Lower leg skin (tissue), 4 donors: ENCODE results near the gene ZNF354C. TPM values are rescaled to one million over a fixed set of nuclear protein-coding genes. Genes with fewer than 3 reads are reported as not detected.
A peak's percentile ranks its signal among the peaks of the same experiment; 100 is the strongest.

Source experiments
- DNase-seq, 2 donors: peaks; one replicate each; pipeline ENCODE4 v3.0.0-alpha.2; 2019; ENCODE audit warnings: low spot score in 2 of 2
- H3K4me3 ChIP-seq: fragments of 200-600 bp; sonication (generic); 2 replicates; pipeline ENCODE4 v1.5.1; 2017; ENCODE audit warnings: mild to moderate bottlenecking, low read depth; ENCODE audit not compliant: poor library complexity, severe bottlenecking
- CTCF ChIP-seq, 3 donors: fragments of 450-650 bp; IDR thresholded peaks; one replicate each; pipeline ENCODE4 v1.5.1; 2016; ENCODE audit warnings: antibody characterized with exemption in 3 of 3, mild to moderate bottlenecking in 3 of 3, moderate library complexity in 2 of 3
- POLR2A ChIP-seq, 2 donors: fragments of 450-650 bp; IDR thresholded peaks; one replicate each; pipeline ENCODE4 v1.6.1; 2016 to 2017; ENCODE audit warnings: antibody characterized with exemption in 2 of 2, mild to moderate bottlenecking in 1 of 2, moderate library complexity in 1 of 2
- WGBS, 2 donors: methylation state at CpG; one replicate each; pipeline ENCODE4 v1.1.5; 2018; 5-methylcytosine and 5-hydroxymethylcytosine counted together
- intact Hi-C: fragments of 100-400 bp; cut with DNase I; formaldehyde crosslinking; loops from one replicate; pipeline ENCODE4 v1.15.0; 2023; ENCODE audit warnings: low total_unique reads
- total RNA-seq, 4 donors: library from RNA; depleted of rRNA; stranded (reverse); fragments of >200 nt; gene quantifications; one replicate each; pipeline ENCODE4 v1.1.0, GENCODE V29; 2016

The ZNF354C gene
- total RNA-seq, 4 donors from 2014 or later: 1.3 to 3.4 (median 2.0) TPM

- TF ChIP-seq CTCF (IDR thresholded peaks at IDR 0.05) (no peak), POLR2A (IDR thresholded peaks at IDR 0.05) (no peak)
- WGBS, 2 donors: 93 to 94% methylated on average over 18 to 21 of the region's 21 CpGs
- intact Hi-C loops: no loop called here
- H3K4me3 ChIP-seq: no peak overlapping the region
- DNase-seq: peak in 1 of 2 donors; percentile 79
Observed at GRCh38 chr5:179127136-179128040, 67.2 kb downstream of the ZNF354C start.

GRCh38 chr5:179128041-179128365 lies 67.8 kb downstream of the ZNF354C start:
- no peak overlapping the region for H3K4me3 ChIP-seq
- intact Hi-C loops: no loop called here
- WGBS, 2 donors: 81 to 88% methylated on average over 10 of the region's 10 CpGs
- DNase-seq: peak in 1 of 2 donors; percentile 46
- TF ChIP-seq CTCF (IDR thresholded peaks at IDR 0.05) (no peak), POLR2A (IDR thresholded peaks at IDR 0.05) (no peak)

- intact Hi-C loops: no loop called here
- TF ChIP-seq POLR2A (IDR thresholded peaks at IDR 0.05) (no peak), CTCF (IDR thresholded peaks at IDR 0.05) (no peak)
- DNase-seq: no peak
- no peak overlapping the region for H3K4me3 ChIP-seq
- 86% methylated on average over 14 of the region's 14 CpGs for WGBS, 2 donors
Observed at GRCh38 chr5:179128976-179129375, 68.8 kb downstream of the ZNF354C start.

GRCh38 chr5:179129607-179130071 lies 69.5 kb downstream of the ZNF354C start:
- WGBS, 2 donors: 86 to 89% methylated on average over 18 of the region's 18 CpGs
- H3K4me3 ChIP-seq: no peak overlapping the region
- intact Hi-C loops: no loop called here
- TF ChIP-seq CTCF (IDR thresholded peaks at IDR 0.05): no peak
- no peak for TF ChIP-seq POLR2A (IDR thresholded peaks at IDR 0.05)
- no peak for DNase-seq

- DNase-seq: no peak
- TF ChIP-seq CTCF (IDR thresholded peaks at IDR 0.05) (no peak), POLR2A (IDR thresholded peaks at IDR 0.05) (no peak)
Observed at GRCh38 chr5:179130101-179130681, 70.0 kb downstream of the ZNF354C start.

More at GRCh38 chr5:179130101-179130681, 70.0 kb downstream of the ZNF354C start:
- intact Hi-C loops: no loop called here
- H3K4me3 ChIP-seq: no peak overlapping the region
- 92 to 94% methylated on average over 14 of the region's 14 CpGs for WGBS, 2 donors
